Heart left ventricle (tissue), 16 donors: ENCODE measurements around the gene TRAT1. TPM values are rescaled to one million over a fixed set of nuclear protein-coding genes. Genes with fewer than 3 reads are reported as not detected.
A peak's percentile ranks its signal among the peaks of the same experiment; 100 is the strongest.

Source experiments
- ATAC-seq, 4 donors: fragments of 200-7000 bp; cut with Tn5 transposase; one replicate each; pipeline ENCODE4 v1.9.1; 2020 to 2022; ENCODE audit warnings: moderate library complexity in 4 of 4, mild to moderate bottlenecking in 3 of 4, moderate number of reproducible peaks in 1 of 4
- DNase-seq, 5 donors: peaks; one replicate each; pipeline ENCODE4 v3.0.0-alpha.2; 2020
- H3K27ac ChIP-seq, 12 donors: fragments of 200-600 bp; sonication (generic) in 4 of 12; one replicate each; pipeline versions ENCODE4 v1.5.0 to v1.8.0; 2016 to 2022; ENCODE audit warnings: mild to moderate bottlenecking in 2 of 12
- H3K27me3 ChIP-seq, 9 donors: fragments of 200-600 bp; sonication (generic) in 2 of 9; one replicate each; pipeline versions ENCODE4 v1.5.1 to v1.8.0; 2016 to 2022; ENCODE audit warnings: mild to moderate bottlenecking in 3 of 9
- H3K36me3 ChIP-seq, 9 donors: fragments of 200-600 bp; sonication (generic) in 2 of 9; one replicate each; pipeline versions ENCODE4 v1.5.0 to v1.8.0; 2018 to 2022; ENCODE audit warnings: mild to moderate bottlenecking in 2 of 9
- H3K4me1 ChIP-seq, 12 donors: fragments of 200-600 bp; sonication (generic) in 4 of 12; one replicate each; pipeline versions ENCODE4 v1.5.0 to v1.8.0; 2016 to 2022; ENCODE audit warnings: mild to moderate bottlenecking in 3 of 12
- H3K4me3 ChIP-seq, 12 donors: fragments of 200-600 bp; sonication (generic) in 4 of 12; one replicate each; pipeline versions ENCODE4 v1.5.0 to v1.8.0; 2017 to 2022; ENCODE audit warnings: mild to moderate bottlenecking in 9 of 12, moderate library complexity in 4 of 12
- H3K9me3 ChIP-seq, 12 donors: fragments of 200-600 bp; sonication (generic) in 4 of 12; one replicate each; pipeline versions ENCODE4 v1.5.0 to v1.8.0; 2016 to 2022; ENCODE audit warnings: mild to moderate bottlenecking in 1 of 12
- POLR2A ChIP-seq, 2 donors: fragments of 450-650 bp; IDR thresholded peaks; one replicate each; pipeline ENCODE4 v1.6.1; 2017; ENCODE audit warnings: antibody characterized with exemption in 2 of 2, mild to moderate bottlenecking in 2 of 2, moderate library complexity in 2 of 2
- WGBS, 4 donors: extraction: QIAGEN DNeasy Blood & Tissue Kit in 2 of 4; methylation state at CpG; one replicate each; pipeline versions ENCODE4 v1.1.5 to v1.1.7; 2013 to 2018; 5-methylcytosine and 5-hydroxymethylcytosine counted together
- intact Hi-C, 10 donors: fragments of 100-400 bp; cut with DNase I; formaldehyde crosslinking; loops; one replicate each; pipeline versions ENCODE4 v1.11.1 to v1.14.2; 2022
- polyA plus RNA-seq, 2 donors: library from polyadenylated mRNA; stranded (reverse); fragments of 200-250 nt; gene quantifications; one replicate each; pipeline ENCODE4 v1.2.3, GENCODE V29; 2013
- total RNA-seq, 9 donors: library from RNA; depleted of rRNA in 2 of 9; stranded (reverse); fragments of >200 nt in 2 of 9; fragmentation: NEBNext Ultra II Directional in 3 of 9; extraction: Animal tissue kit (Norgen Biotek cat#: 25700) in 3 of 9; gene quantifications; one replicate each; pipeline versions ENCODE4 v1.1.0 to v1.2.4, GENCODE V29; 2016 to 2023
- TF ChIP-seq, protein P1 (sequence below), 12 donors: fragments of 200-600 bp; sonication (generic) in 4 of 12; IDR thresholded peaks; one replicate each; pipeline versions ENCODE4 v1.5.0 to v1.8.0; 2018 to 2022; ENCODE audit warnings: antibody characterized with exemption in 12 of 12, mild to moderate bottlenecking in 5 of 12
- donor health status: ischemic (EF 13 %, LVEDD 7.1; RV severe dilation, severe dysfunction).
- donor health status: healthy with polysubstance abuse.
- donor health status: DM: no; HTN: yes; CAD: no.
- donor health status: DM: no; HTN: no; CAD: no.
- donor health status: ischemic (EF 25% LVEDD 6.9; RV normal size, moderate dysfunction).
- donor health status: ischemic (EF 25% LVEDD 5.7; RV mildly dilated, moderate dysfunction).
- donor health status: healthy.
- donor health status: DM: yes; HTN: yes; CAD: no.
- donor health status: ischemic (EF 35%, LVEDD 5.7; RV mildly dilated, moderate dysfunction).
- donor health status: nonischemic (EF 11% LVEDD 7.7; RV severe dilation, severe dysfunction).
- donor health status: DM: yes; HTN: yes; CAD: no.
- donor health status: PGD.
- donor health status: ischemic (EF 29% LVEDD 5.4; RV normal size, mild dysfunction).
- donor health status: nonischemic (EF 23%, LVEDD 6.1; RV moderate dilation, normal function).

Gene TRAT1
- total and polyA plus RNA-seq, 11 donors, result 0.08 to 1.3 (median 0.16) TPM; not detected in 6

DNA sequence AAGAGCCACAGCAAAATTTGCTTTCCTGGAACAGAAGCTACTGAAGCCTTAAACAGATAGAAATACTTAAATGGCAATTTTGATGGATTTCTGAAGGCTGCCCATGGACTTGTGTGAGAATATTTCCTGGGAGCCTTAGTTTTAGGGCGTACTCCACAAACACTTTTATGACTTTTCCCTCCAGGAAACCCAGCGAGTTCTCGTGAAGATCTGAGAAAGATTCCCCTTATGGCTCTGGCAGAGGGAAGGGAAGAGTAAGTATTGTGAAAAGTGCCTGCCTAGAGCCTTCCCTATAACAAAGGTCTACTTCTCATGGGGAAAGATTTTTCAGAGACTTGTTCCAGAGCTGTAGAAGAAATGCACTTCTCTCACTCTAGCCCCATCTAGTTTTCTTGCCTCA lies 31.1 kb upstream of the TRAT1 start:
- DNase-seq, result no peak
- Histone ChIP-seq H3K27me3 (no peaks in the 10 kb centered on the region), H3K36me3 (no peaks in the 10 kb centered on the region), H3K4me1 (no peaks in the 10 kb centered on the region), H3K27ac (no peak overlapping the region), H3K9me3 (peaks cover 0 to 14% (median 2%) of the 10 kb centered on the region in 12 donors), H3K4me3 (no peak overlapping the region)
- TF ChIP-seq, protein P1, sequence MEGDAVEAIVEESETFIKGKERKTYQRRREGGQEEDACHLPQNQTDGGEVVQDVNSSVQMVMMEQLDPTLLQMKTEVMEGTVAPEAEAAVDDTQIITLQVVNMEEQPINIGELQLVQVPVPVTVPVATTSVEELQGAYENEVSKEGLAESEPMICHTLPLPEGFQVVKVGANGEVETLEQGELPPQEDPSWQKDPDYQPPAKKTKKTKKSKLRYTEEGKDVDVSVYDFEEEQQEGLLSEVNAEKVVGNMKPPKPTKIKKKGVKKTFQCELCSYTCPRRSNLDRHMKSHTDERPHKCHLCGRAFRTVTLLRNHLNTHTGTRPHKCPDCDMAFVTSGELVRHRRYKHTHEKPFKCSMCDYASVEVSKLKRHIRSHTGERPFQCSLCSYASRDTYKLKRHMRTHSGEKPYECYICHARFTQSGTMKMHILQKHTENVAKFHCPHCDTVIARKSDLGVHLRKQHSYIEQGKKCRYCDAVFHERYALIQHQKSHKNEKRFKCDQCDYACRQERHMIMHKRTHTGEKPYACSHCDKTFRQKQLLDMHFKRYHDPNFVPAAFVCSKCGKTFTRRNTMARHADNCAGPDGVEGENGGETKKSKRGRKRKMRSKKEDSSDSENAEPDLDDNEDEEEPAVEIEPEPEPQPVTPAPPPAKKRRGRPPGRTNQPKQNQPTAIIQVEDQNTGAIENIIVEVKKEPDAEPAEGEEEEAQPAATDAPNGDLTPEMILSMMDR (IDR thresholded peaks at IDR 0.05), result no peak
- TF ChIP-seq POLR2A (IDR thresholded peaks at IDR 0.05), result no peak
- WGBS, 4 donors, result 46 to 68% (median 58%) methylated on average over 3 of the region's 3 CpGs
- ATAC-seq, result no peak
- intact Hi-C loops, result no loop called here

DNA sequence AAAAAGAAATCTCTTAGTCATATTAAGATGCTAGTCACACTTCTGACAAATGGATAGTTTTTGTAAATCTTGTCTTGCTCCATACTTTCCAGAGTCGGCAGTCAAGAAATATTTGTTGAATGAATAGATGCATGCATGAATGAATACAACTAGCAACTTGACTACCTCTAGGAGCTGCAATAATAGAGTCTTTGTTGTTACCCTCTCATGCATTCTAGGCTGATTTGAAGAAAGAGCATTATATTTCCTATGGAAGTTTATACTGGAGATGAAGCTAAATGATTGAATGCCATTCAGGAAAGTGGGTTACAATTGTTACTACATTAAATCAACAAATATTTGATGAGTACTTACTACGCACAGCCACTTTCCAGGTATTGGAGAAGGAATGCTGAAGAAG lies 18.1 kb upstream of the TRAT1 start:
- Histone ChIP-seq H3K4me3 (no peak overlapping the region), H3K4me1 (no peaks in the 10 kb centered on the region), H3K9me3 (peaks cover 0 to 6% (median 0%) of the 10 kb centered on the region in 12 donors), H3K27me3 (no peaks in the 10 kb centered on the region), H3K27ac (no peak overlapping the region), H3K36me3 (no peaks in the 10 kb centered on the region)
- no peak for TF ChIP-seq POLR2A (IDR thresholded peaks at IDR 0.05)
- TF ChIP-seq, protein P1 (IDR thresholded peaks at IDR 0.05), result no peak
- WGBS, 4 donors, result 88 to 93% (median 89%) methylated on average over 2 of the region's 2 CpGs
- intact Hi-C loops, result no loop called here
- DNase-seq, result no peak
- ATAC-seq, result no peak

DNA sequence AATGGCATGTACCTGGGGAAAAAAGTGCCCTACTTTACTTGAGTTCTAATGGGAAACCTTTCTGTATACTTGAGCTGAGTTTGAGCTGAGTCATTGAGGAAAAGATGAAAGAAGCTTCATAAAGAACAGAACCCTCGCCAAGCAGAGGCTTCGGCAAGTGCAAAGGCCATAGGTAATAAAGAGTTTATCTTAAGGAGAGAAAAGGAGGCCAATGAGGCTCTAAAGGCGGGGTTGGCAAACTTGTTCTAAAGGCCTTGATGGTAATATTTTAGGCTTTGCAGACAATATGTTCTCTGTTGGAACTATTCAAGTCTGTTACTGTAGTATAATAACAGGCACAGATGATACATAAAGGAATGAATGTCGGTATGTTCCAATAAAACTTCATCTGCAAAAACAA lies 17.6 kb upstream of the TRAT1 start:
- no peak overlapping the region for H3K4me3 ChIP-seq
- intact Hi-C loops, result no loop called here
- no peak overlapping the region for H3K27ac ChIP-seq
- H3K4me1 ChIP-seq, result no peaks in the 10 kb centered on the region
- no peaks in the 10 kb centered on the region for H3K36me3 ChIP-seq
- peaks cover 0 to 6% (median 0%) of the 10 kb centered on the region in 12 donors for H3K9me3 ChIP-seq
- H3K27me3 ChIP-seq, result no peaks in the 10 kb centered on the region
- ATAC-seq (no peak), DNase-seq (no peak)
- WGBS, 4 donors, result 80 to 93% (median 83%) methylated on average over 4 of the region's 4 CpGs
- no peak for TF ChIP-seq POLR2A (IDR thresholded peaks at IDR 0.05)
- TF ChIP-seq, protein P1 (IDR thresholded peaks at IDR 0.05), result no peak

DNA sequence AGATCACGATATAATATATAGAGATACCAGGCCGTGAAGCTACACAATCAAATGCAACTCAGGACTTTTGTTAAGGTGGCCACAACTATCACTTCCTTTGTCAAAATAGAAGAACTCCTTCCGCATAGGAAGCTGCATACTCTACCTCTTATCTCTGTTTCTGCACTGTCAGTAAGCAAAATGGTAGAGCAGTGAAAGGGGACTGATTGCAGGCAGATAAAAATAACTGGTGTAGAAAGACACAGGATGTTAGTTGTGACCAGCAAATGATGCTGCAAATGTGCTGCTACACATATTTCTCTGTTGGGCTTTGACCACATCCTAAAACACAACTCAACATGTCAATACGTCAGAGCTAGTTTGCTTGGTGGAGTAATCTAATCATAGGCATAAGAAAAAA lies 16.3 kb upstream of the TRAT1 start:
- TF ChIP-seq, protein P1 (IDR thresholded peaks at IDR 0.05), result no peak
- no peak for TF ChIP-seq POLR2A (IDR thresholded peaks at IDR 0.05)
- Histone ChIP-seq H3K4me1 (no peaks in the 10 kb centered on the region), H3K9me3 (peaks cover 0 to 4% (median 0%) of the 10 kb centered on the region in 12 donors), H3K27me3 (no peaks in the 10 kb centered on the region), H3K36me3 (no peaks in the 10 kb centered on the region), H3K27ac (peak overlapping the region in 1 of 12 donors; percentile 63), H3K4me3 (no peak overlapping the region)
- intact Hi-C loops, result no loop called here
- DNase-seq (no peak), ATAC-seq (no peak)
- 51 to 65% (median 57%) methylated on average over 4 of the region's 4 CpGs for WGBS, 4 donors
